Motor neuron (in vitro differentiated cells): ENCODE measurements around the gene FOXA1. TPM values are rescaled to one million over a fixed set of nuclear protein-coding genes. Genes with fewer than 3 reads are reported as not detected.
A peak's percentile ranks its signal among the peaks of the same experiment; 100 is the strongest.
"Not testable (repeated sequence)": the region's sequence is repeated elsewhere in the genome, so short reads cannot be mapped to it uniquely, and the experiment has no call there.

Source experiments
- ATAC-seq, 8 experiments: fragments of 200-7000 bp; cut with Tn5 transposase; replicated peaks in 6 of 8; 2 replicates each; pipeline ENCODE4 v1.8.0; 2021; ENCODE audit warnings: mild to moderate bottlenecking in 8 of 8, moderate library complexity in 8 of 8
- H3K27ac ChIP-seq, 2 donors: fragments of 250-450 bp; sonication (Bioruptor Pico); 2 replicates each; pipeline ENCODE4 v1.9.0; 2021; ENCODE audit warnings: antibody characterized with exemption in 2 of 2, mild to moderate bottlenecking in 2 of 2, moderate library complexity in 1 of 2
- H3K4me1 ChIP-seq, 2 donors: fragments of 250-450 bp; sonication (Bioruptor Pico); replicated peaks in 1 of 2; 2 replicates each; pipeline ENCODE4 v1.6.1; 2021; ENCODE audit warnings: antibody characterized with exemption in 2 of 2, mild to moderate bottlenecking in 2 of 2, moderate library complexity in 1 of 2
- H3K4me3 ChIP-seq, 5 donors: fragments of 250-450 bp; sonication (Bioruptor Pico); 2 replicates each; pipeline ENCODE4 v1.9.0; 2021; ENCODE audit warnings: antibody characterized with exemption in 5 of 5, mild to moderate bottlenecking in 5 of 5, moderate library complexity in 4 of 5
- WGBS, 10 experiments: fragments of 450-650 bp; shearing (Covaris generic); methylation state at CpG; one replicate each; pipeline ENCODE4 v1.0.0; 2022; 5-methylcytosine and 5-hydroxymethylcytosine counted together
- in situ Hi-C, 9 experiments: fragments of 400-800 bp; cut with MboI; loops; one replicate each; pipeline ENCODE4 v1.15.0; 2021; ENCODE audit warnings: low sequenced_read_pairs in 9 of 9, low pct_unique_long_range_greater_than_20kb in 2 of 9; ENCODE audit not compliant: unreplicated experiment in 9 of 9
- total RNA-seq, 8 experiments: library from RNA; unstranded; fragments of 300-600 nt; gene quantifications; 2 replicates each; pipeline versions ENCODE4 v1.2.3 to v1.2.4, GENCODE V29; 2022

Gene FOXA1
- total RNA-seq, 8 experiments from 2014 or later, result 0.09 to 63.0 (median 0.81) TPM

GRCh38 chr14:37559386-37559785, 35.7 kb downstream of the FOXA1 start:
- 13 to 83% (median 63%) methylated on average over 3 to 6 of the region's 6 CpGs for WGBS, 10 experiments
- Histone ChIP-seq H3K27ac (no peak overlapping the region), H3K4me1 (no peaks in the 10 kb centered on the region), H3K4me3 (no peak overlapping the region)
- peak in 3 of 8 experiments; percentile 52 to 97 (median 71) for ATAC-seq
- in situ Hi-C loops, result loop anchor here in 1 of 9 experiments (25.0 kb wide), 1 partner anchor 297 kb away; no protein-coding TSS in a partner anchor

DNA sequence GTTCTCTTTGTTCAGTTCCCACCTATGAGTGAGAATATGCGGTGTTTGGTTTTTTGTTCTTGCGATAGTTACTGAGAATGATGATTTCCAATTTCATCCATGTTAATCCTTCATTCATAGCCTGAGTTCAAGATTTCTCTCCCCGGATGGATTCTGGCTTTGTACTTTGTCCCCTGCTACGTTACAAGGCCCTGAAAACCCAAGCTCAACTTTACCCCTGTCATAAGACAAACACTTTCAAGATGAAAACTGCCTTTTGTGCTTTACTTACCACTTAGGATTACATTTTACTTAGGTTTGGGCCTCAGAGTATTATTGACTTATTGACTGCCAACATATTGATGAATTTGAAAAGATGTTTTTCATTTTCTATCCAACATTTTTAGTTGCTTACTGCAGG, 36.3 kb downstream of the FOXA1 start:
- Histone ChIP-seq H3K4me3 (no peak overlapping the region), H3K27ac (no peak overlapping the region), H3K4me1 (no peaks in the 10 kb centered on the region)
- in situ Hi-C loops, result loop anchor here in 1 of 9 experiments (25.0 kb wide), 1 partner anchor 296 kb away; no protein-coding TSS in a partner anchor
- no peak for ATAC-seq
- WGBS, 10 experiments, result 66 to 100% (median 85%) methylated on average over 1 to 4 of the region's 4 CpGs; no CpG with 5 or more reads in 4 of the 10 experiments

DNA sequence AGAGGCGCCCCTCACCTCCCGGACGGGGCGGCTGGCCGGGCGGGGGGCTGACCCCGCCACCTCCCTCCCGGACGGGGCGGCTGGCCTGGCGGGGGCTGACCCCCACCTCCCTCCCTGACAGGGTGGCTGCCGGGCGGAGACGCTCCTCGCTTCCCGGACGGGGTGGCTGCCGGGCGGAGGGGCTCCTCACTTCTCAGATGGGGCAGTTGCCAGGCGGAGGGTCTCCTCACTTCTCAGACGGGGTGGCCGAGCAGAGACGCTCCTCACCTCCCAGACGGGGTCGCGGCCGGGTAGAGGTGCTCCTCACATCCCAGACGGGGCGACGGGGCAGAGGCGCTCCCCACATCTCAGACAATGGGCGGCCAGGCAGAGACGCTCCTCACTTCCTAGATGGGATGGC, 39.5 kb downstream of the FOXA1 start:
- WGBS, 10 experiments, result no CpG with 5 or more reads among the region's 33 CpGs
- H3K27ac ChIP-seq, ATAC-seq, H3K4me3 ChIP-seq, H3K4me1 ChIP-seq: not testable (repeated sequence)
- in situ Hi-C loops, result loop anchor here in 1 of 9 experiments (25.0 kb wide), 1 partner anchor 293 kb away; no protein-coding TSS in a partner anchor

- H3K27ac ChIP-seq, result no peak overlapping the region
- no peaks in the 10 kb centered on the region for H3K4me1 ChIP-seq
- H3K4me3 ChIP-seq, result no peak overlapping the region
- 60 to 100% (median 100%) methylated on average over 1 of the region's 1 CpG; no CpG with 5 or more reads in 3 of the 10 experiments for WGBS, 10 experiments
- ATAC-seq, result no peak
- in situ Hi-C loops, result loop anchor here in 1 of 9 experiments (25.0 kb wide), 1 partner anchor 292 kb away; no protein-coding TSS in a partner anchor
Measured at GRCh38 chr14:37553935-37554550, 41.0 kb downstream of the FOXA1 start.

DNA sequence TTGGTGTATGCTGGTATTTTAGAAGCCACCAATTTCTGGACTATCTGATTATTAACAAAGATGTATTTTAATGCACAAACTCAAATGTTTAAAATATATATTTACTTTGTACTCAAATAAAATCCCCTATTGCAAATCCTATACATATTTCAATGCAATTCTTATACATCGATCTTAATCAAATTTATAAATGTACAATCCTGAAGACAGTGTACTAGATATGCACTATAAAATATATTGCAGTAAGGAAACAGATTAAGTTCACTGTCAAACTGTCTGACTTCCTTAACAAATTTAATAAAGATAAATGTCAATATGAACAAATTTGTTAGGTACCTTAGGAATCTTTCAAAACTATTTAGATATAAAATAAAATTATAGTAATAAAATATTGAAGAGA, 43.9 kb downstream of the FOXA1 start:
- Histone ChIP-seq H3K4me3 (no peak overlapping the region), H3K27ac (no peak overlapping the region), H3K4me1 (no peaks in the 10 kb centered on the region)
- ATAC-seq, result no peak
- 67 to 100% (median 100%) methylated on average over 1 of the region's 1 CpG; no CpG with 5 or more reads in 1 of the 10 experiments for WGBS, 10 experiments
- in situ Hi-C loops, result loop anchor here in 1 of 9 experiments (25.0 kb wide), 1 partner anchor 289 kb away; no protein-coding TSS in a partner anchor

- in situ Hi-C loops, result loop anchor here in 1 of 9 experiments (25.0 kb wide), 1 partner anchor 288 kb away; no protein-coding TSS in a partner anchor
- no peaks in the 10 kb centered on the region for H3K4me1 ChIP-seq
- 8 to 100% (median 75%) methylated on average over 3 to 5 of the region's 5 CpGs for WGBS, 10 experiments
- no peak overlapping the region for H3K27ac ChIP-seq
- H3K4me3 ChIP-seq, result no peak overlapping the region
- ATAC-seq, result no peak
Measured at GRCh38 chr14:37550511-37550910, 44.5 kb downstream of the FOXA1 start.

GRCh38 chr14:37546621-37547447, 48.2 kb downstream of the FOXA1 start:
- H3K4me1 ChIP-seq, result no peaks in the 10 kb centered on the region
- WGBS, 10 experiments, result 38 to 100% (median 77%) methylated on average over 1 to 6 of the region's 6 CpGs; no CpG with 5 or more reads in 2 of the 10 experiments
- in situ Hi-C loops, result no loop called here
- H3K4me3 ChIP-seq, result no peak overlapping the region
- H3K27ac ChIP-seq, result peak overlapping the region in 1 of 2 donors; percentile 44
- ATAC-seq, result peak in 6 of 8 experiments; percentile 59 to 100 (median 80)

- Histone ChIP-seq H3K27ac (no peak overlapping the region), H3K4me1 (no peaks in the 10 kb centered on the region), H3K4me3 (no peak overlapping the region)
- ATAC-seq, result no peak
- in situ Hi-C loops, result no loop called here
Measured at GRCh38 chr14:37545174-37545573, 49.9 kb downstream of the FOXA1 start.

DNA sequence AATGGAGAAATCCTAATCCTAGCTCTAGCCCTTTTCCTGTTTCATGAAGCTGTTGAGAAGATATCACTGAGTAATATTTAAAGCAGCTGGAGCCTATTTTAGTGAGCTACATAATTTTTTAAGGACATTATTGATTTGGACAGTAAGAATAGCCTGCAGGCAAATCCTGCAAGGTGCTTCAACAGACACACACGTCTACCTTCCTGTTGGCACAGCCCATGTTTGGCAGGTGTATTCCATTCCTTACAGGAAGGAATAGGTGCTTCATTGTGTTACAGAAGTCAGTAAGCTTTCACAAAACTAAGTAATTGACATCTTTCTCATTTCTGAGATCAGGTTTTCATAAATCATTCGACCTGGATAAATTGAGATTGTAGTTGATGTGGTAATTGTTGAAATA, 50.6 kb downstream of the FOXA1 start:
- in situ Hi-C loops, result no loop called here
- 38 to 89% (median 72%) methylated on average over 1 to 2 of the region's 2 CpGs; no CpG with 5 or more reads in 2 of the 10 experiments for WGBS, 10 experiments
- H3K27ac ChIP-seq, result no peak overlapping the region
- no peak overlapping the region for H3K4me3 ChIP-seq
- ATAC-seq, result no peak
- no peaks in the 10 kb centered on the region for H3K4me1 ChIP-seq

DNA sequence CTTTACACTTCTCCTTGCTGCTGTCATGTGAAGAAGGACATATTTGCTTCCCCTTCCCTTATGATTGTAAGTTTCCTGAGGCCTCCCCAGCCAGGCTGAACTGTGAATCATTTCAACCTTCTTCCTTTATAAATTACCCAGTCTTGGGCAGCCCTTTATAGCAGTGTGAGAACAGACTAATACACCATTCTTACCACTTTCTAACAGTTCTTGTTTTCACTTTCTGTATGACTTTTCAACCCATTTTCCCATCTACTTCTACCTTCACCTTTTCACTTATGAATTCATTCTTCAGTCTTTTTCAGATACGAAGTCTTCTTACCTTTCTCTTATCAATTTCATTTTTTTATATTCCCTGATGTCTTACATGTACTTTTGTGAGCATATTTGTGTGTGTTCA, 55.1 kb downstream of the FOXA1 start:
- no peak overlapping the region for H3K27ac ChIP-seq
- in situ Hi-C loops, result no loop called here
- H3K4me3 ChIP-seq, result no peak overlapping the region
- no peaks in the 10 kb centered on the region for H3K4me1 ChIP-seq
- no peak for ATAC-seq
- WGBS, 10 experiments, result 88 to 100% (median 93%) methylated on average over 1 of the region's 1 CpG

Other genes starting within 250 kb of the FOXA1 start
- gene TTC6, start 380 bp upstream of the FOXA1 start, total RNA-seq, result 10 to 100 TPM in 2 of 8 experiments, 1 to 10 TPM in 1, under 1 TPM in 4, not detected in 1; 0.05 to 37.4 (median 0.42) TPM